GM18951 (cell line): ENCODE results near the gene HACL1.

Experiments
- POLR2A ChIP-seq: IDR thresholded peaks from 4 replicates; pipeline ENCODE4 v1.6.1; 2011; ENCODE audit warnings: mild to moderate bottlenecking; ENCODE audit not compliant: insufficient read length, insufficient read depth; ENCODE audit errors: extremely low read depth
- in situ Hi-C: fragments of 300-500 bp; cut with MboI; formaldehyde crosslinking; loops from one replicate; pipeline ENCODE4 v1.12.0; 2022; ENCODE audit warnings: low sequenced_read_pairs, mixed read lengths, inconsistent platforms; ENCODE audit not compliant: unreplicated experiment

HACL1 gene

GRCh38 chr3:15585111-15585845 lies 16.1 kb downstream of the HACL1 start:
- TF ChIP-seq POLR2A: no peak
- in situ Hi-C loops: no loop called here

- in situ Hi-C loops: no loop called here
- no peak for TF ChIP-seq POLR2A
Observed at GRCh38 chr3:15581471-15582394, 19.6 kb downstream of the HACL1 start.

GRCh38 chr3:15579051-15579450 lies 22.3 kb downstream of the HACL1 start:
- in situ Hi-C loops: no loop called here
- TF ChIP-seq POLR2A: no peak

- TF ChIP-seq POLR2A: no peak
- in situ Hi-C loops: no loop called here
Observed at GRCh38 chr3:15578289-15578867, 23.0 kb downstream of the HACL1 start.

GRCh38 chr3:15576475-15576874 lies 24.9 kb downstream of the HACL1 start:
- in situ Hi-C loops: no loop called here
- no peak for TF ChIP-seq POLR2A

GRCh38 chr3:15575446-15575845 lies 25.9 kb downstream of the HACL1 start:
- no peak for TF ChIP-seq POLR2A
- in situ Hi-C loops: no loop called here

- no peak for TF ChIP-seq POLR2A
- in situ Hi-C loops: loop anchor here (25.0 kb wide), 1 partner anchor 360 kb away; the partner anchor contains the start of gene CAPN7
Observed at GRCh38 chr3:15572138-15572537, 29.2 kb downstream of the HACL1 start.

GRCh38 chr3:15563190-15563589 lies 38.2 kb downstream of the HACL1 start:
- in situ Hi-C loops: loop anchor here (25.0 kb wide), 1 partner anchor 351 kb away; the partner anchor contains the start of gene CAPN7
- TF ChIP-seq POLR2A: no peak

- in situ Hi-C loops: loop anchor here (25.0 kb wide), 1 partner anchor 350 kb away; the partner anchor contains the start of gene CAPN7
- no peak for TF ChIP-seq POLR2A
Observed at GRCh38 chr3:15562560-15562959, 38.8 kb downstream of the HACL1 start.

GRCh38 chr3:15558581-15558980 lies 42.8 kb downstream of the HACL1 start:
- no peak for TF ChIP-seq POLR2A
- in situ Hi-C loops: loop anchor here (25.0 kb wide), 1 partner anchor 346 kb away; the partner anchor contains the start of gene CAPN7

- in situ Hi-C loops: loop anchor here (25.0 kb wide), 1 partner anchor 345 kb away; the partner anchor contains the start of gene CAPN7
Observed at GRCh38 chr3:15557511-15557946, 43.8 kb downstream of the HACL1 start.

GRCh38 chr3:15556512-15556911 lies 44.9 kb downstream of the HACL1 start:
- TF ChIP-seq POLR2A: no peak
- in situ Hi-C loops: loop anchor here (25.0 kb wide), 1 partner anchor 344 kb away; the partner anchor contains the start of gene CAPN7

More at GRCh38 chr3:15557511-15557946, 43.8 kb downstream of the HACL1 start:
- TF ChIP-seq POLR2A: no peak

GRCh38 chr3:15553749-15554148 lies 47.6 kb downstream of the HACL1 start:
- TF ChIP-seq POLR2A: no peak
- in situ Hi-C loops: loop anchor here (25.0 kb wide), 1 partner anchor 341 kb away; the partner anchor contains the start of gene CAPN7
